Stimulated activated CD8-positive, alpha-beta memory T cell treated with anti-CD3 and anti-CD28 coated beads, Interleukin-7, amount 100 ng/mL, for 24 hours (primary cell): ENCODE data around the gene AADACL2.
"Not testable (repeated sequence)": the region's sequence is repeated elsewhere in the genome, so short reads cannot be mapped to it uniquely, and the experiment has no call there.

ENCODE experiments used
- DNase-seq: peaks from one replicate; pipeline ENCODE4 v3.0.0-alpha.2; 2020; ENCODE audit warnings: low read depth

The AADACL2 gene

DNA sequence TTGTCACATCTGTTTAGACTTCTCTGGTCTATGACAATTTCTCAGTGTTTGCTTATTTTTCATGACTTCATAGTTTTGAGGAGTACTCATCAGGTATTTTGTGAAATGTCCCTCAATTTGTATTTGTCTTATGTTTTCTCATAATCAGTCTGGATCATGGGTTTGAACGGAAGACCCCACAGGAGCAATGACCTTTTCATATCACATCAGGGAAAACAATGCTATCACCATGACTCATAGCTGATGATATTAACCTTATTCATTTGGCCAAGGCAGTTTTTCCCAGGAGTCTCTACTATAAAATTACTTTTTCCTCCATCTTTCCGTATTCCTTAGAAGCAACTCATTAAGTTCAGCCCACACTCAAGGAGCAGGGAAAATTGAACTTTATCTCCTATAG, 32.7 kb downstream of the AADACL2 start:
- no peak for DNase-seq

DNA sequence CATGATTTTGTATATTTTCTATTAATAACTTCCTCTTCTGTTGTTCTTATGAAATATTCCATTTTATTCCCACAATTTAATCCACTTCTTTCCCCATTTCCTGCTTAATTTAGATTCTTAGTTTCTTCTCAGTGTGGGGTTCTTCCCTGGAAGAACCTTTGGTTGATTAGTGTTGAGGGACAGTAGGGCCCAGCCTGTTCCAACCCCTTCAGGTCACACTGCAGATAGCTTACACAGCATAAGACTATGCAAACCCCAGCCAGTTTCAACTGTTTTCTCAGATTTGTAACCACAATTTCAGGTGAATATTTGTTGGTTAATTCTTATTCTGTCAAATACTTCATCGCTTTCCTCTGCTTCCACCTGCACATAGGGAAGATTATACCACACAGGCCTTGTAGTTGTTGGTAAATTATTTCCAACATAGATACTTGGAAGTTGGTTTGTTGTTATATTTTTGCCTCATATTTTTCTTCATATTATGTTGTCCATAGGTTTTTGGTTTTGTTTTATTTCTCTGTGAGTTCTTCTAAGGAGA, 34.7 kb downstream of the AADACL2 start:
- DNase-seq = no peak

DNA sequence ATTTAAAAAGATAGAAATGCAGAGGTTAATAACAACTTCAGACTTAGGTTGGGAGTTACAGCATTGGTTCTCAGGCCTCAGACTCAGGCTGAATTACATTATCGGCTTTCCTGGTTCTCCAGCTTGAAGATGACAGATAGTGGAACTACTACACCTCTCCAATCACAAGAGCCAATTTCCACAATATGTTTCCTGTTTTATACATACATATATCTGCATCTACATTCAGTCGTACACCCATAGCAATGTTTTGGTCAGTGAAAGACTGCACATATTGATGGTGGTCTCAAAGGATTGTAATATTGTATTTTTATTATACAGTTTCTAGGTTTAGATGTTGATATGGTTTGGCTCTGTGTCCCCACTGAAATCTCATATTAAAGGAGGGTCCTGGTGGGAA, 35.4 kb downstream of the AADACL2 start:
- DNase-seq = no peak

DNA sequence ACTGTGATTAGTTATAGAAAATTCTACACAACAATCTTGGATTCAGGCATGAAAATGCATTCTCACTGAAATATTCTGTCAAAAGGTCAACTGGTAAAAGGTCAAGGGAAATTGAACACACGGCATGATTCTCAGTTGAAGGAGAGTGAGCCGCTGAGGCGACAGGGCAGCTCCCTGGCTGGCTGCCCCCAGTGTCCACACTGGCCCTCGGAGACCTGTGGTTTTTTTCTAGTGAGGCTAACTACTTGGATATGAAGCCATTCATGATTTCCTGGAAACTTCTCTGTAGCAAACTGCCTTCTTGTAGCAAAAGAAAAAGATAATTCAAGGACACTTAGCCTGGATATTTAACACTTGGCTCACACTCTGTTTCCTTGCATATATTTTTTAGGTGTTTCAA, 37.2 kb downstream of the AADACL2 start:
- no peak for DNase-seq

DNA sequence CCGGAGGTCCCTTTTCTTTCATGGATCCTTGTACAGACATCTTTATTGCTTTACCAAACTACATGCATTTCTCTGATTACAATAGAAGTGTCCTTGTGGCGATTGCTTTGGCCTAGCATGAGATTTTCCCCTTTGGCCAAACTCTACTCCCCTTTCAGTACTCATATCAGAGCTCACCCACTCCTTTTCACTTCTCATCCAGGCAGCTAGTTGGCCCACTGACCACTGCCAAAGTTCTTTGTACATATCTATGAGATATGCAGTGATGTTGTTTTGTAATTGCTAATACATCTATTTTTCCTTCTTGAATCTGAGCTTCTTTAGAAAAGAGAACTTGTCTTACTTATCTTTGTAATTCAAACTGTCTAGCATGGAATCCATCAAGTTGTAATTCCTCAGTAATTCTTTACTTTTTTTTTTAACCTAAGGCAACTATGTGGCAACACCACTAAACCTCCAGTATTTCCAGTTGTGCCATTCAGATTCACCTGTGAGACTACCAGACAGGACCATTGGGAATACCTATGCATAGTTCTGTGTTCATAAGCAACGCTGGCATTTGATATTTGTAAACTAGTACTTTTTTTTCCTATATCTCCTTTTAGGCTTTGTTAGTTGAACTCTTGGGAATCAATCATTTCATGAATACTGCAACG, 39.2 kb downstream of the AADACL2 start:
- no peak for DNase-seq

DNA sequence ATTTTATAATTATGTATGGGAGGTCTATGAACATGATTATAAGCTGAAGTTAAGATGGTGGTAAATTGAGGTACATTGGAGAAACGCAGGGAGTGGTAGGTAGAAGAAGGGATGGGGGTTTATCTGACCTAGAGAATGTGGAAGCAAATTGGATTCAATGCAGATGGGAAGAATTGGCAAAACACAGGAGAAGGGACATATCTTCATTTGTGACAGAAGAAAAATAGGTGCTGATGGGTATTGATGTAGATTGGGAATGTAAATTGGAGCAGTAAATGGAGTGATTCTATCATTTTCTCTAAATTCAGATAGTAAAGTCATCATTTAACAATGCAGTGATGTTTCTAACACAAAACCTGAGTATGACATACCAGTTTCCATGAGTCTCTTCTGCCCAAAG, 40.5 kb downstream of the AADACL2 start:
- no peak for DNase-seq

DNA sequence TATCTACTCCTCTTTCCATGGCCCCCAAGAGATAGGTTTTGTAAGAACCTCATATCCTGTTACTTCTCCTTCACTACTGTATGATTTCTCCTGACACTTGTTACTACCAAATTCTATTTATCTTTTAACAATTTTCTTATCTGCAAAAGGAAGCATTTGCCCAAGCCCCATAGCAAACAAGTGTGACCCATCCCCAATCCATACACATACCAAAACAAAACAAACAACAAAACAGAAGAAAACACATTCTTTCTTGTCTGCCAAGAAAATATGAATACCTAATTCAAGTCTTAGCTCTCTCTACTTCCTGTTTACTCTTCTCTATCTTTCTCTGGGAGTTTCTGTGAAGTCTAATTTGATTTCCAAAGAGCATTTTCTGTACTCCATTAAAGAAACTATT, 41.2 kb downstream of the AADACL2 start:
- no peak for DNase-seq

DNA sequence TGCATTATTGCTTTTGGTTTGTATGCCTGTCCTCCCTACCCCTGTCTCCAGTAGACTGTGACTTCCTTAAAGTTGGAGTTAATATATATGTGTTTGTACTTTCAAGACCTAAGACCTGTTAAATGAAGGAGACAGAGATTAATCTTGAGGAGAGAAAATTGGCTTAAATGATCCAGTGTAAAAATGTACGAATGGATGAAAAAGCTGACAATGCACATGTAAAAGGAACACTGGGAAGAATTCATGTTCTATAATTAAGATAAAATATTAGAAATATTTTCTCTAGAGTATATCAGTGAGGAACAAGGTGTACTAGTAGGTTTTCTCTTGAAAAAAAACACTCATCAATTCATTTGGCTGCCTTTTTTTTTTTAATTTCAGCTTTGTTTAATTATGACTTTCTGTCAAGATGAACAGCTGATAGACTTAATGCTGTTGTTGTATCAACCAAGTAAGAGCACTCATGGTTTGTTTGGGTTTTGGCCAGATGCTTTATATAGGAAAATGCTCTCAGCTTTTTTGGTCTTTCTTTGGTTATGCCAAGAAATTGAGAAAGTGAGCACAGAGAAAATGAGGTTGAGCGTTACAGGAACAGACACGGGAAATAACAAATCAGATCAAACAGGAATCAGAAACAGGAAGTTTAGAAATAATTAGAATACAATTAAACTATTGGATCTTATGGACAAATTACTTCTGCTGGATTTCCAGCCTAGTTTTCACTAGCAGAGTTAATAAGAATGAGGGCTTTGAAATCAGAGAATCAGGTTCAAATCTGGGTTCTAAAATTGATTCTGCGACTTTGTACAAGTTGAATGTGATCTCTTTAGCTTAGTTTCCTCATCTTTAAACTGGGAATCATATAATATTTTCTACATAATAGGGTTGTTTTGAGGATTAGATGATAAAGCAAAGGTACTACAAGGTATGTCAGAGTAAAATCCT, 41.9 kb downstream of the AADACL2 start:
- no peak for DNase-seq

DNA sequence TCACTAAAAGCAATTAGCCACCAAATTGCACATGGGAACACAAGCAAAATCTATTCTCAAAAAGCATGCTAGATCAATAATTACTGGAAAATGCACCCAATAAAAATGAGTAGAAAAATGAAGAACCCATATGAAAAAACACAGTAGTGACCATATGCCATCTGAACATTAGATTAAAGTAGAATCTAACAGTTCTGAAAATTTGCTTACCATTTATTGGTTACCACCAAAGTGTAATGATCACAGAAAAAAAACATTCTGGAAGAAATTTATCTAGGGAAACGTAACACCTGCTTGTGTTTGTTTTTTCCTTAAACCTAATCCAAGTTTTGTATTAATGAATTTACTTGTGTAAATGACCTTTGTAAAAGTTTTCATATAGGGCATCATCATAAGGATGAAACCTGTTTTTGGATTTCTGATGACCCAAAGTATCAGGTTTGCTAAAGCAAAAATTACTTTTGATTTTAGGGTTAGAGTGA, 42.6 kb downstream of the AADACL2 start:
- DNase-seq = no peak

DNA sequence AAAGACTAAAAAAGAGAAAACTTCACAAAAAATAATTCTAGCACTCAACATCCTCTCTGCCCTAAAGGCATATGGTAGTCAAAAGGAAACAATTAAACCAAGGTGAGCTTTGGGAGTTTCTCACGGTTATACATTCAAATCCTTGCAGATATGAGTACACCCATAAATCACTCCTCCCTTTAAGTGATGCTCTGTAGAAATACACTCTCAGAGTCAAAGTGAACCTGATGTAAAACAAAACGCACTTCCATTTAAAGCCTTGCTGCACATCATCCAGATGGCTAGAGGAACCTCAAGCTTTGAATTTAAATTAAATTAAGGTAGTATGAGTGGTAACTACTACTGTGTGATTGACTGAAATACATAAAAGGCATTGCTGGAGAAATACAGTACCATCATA, 44.2 kb downstream of the AADACL2 start:
- no peak for DNase-seq

DNA sequence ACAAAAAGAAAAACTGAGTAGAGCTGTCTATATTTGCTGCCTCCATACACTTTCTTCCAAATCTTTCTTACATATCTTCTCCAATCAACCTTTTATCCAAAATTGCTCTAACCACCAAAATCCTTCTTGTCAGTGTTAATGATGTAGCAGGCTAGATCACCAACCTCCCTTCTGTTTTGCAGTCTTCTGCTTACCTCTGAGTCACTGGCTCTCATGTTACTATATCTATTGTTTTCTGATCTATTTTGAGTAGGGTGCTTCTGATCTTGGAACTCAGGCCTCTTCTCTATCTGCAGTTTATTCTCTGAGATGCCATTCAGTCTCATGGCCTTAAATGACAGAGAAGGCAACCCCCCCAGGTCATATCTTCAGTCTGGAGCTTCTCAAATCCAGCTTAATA, 53.9 kb downstream of the AADACL2 start:
- no peak for DNase-seq

DNA sequence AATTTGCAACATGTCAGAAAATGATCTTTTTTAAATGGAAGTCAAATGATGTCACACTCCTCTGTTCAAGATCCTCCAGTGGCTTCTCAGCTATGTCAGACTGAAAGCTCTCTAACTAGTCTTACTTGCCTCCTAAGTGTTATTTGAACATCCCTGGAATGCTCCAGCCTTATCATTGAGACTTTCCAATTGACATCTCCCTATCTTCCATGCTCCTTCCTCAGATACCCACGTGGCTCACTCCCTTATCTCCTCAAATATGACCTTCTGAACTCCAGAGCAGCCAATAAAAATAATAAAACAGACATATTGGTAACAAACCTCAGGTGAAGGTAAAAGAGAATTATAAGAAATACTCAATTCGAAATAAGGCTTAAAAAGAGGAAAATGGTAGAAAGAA, 54.7 kb downstream of the AADACL2 start:
- DNase-seq = no peak

DNA sequence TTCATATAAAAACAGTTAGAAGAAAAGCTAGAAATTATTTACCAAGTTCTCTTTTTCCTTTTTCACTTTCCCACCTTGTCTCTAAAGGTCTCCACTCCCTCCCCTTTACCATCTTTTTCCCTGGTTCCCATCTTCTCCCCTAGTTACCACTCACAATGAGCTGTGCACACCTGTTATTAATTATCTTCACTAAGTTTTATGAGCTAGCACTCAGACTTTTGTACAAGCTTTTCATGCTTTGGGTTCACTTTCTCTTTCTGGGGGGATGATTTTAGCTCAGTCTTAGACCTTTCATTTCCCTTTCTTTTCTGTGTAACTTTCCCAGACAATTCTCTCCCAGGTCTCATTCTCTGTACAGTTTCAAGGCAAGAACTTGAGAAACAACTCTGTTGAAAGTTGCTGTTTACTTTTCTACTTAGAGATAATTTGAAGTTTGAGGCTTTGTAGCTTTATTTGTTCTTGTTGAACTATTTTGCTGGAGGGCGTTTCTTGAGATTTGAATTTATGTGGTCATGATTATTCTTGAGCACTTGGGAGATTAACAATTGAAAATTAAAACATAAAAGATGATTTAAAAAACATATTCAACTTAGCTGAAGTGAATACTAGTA, 56.2 kb downstream of the AADACL2 start:
- no peak for DNase-seq

DNA sequence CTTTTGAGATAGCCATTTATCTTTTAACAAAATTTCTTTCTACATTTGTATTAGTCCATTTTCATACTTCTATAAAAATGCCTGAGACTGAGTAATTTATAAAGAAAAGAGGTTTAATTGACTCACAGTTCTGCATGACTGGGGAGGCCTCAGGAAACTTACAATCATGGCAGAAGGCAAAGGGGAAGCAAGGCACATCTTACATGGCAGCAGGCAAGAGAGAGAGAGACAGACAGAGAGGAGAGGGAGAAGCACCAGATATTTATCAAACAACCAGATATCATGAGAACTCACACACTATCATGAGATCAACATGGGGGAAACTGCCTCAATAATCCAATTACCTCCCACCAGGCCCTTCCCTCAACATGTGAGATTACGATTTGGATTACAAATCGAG, 57.0 kb downstream of the AADACL2 start:
- DNase-seq = not testable (repeated sequence)

DNA sequence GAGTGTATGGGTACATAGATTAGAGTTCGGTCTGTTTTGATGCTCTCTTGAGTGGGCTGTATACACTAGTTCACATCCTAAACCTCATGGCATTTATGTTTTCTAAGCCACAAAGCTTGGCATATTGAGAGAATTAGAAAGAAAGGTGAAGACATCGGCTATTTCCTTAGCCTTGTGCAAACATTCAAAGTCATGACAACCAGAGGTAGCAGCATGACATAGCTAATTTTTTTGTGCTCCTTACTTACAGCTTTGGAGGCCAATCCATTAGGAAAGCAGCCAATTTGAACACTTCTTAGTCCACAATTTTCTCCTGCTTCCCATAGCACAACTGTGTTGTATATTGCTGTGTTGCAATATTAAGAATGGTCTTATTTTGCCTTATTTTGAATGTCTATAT, 58.7 kb downstream of the AADACL2 start:
- no peak for DNase-seq

DNA sequence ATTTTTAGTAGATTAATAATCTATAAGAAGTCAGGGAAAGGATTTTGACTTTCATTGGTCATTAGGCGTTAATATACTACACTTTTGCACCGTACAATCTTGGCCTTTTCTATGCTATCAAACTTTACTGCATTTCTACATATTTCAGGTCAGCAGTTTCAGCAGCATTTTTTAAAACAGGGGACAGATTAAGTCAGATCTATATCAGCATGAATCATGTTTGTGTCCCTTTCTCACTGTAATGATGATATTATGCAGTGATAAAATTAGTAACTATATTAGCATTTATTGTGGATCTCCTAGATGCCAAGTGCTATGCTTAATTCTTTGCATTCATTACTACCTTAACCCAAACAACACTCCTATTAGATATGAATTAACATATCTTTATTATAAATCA, 59.9 kb downstream of the AADACL2 start:
- no peak for DNase-seq

DNA sequence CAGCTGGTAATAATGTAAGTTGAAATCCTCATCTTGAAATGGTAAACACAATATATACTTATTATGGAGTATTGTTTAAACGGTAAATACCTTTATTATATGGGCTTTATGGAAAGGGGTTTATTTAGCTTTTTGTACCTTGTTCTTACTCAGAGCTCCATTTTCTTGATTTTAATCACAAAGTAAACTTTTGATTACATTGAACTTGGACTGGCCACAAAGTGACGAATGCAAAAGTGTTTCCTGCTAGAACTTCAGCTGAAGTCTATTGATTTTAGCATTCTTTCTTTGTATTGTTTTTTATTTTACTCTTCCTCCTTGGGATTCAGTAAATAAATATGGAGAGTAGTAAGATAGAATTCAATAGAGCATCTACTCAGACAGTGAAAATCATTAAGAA, 60.4 kb downstream of the AADACL2 start:
- DNase-seq = no peak

DNA sequence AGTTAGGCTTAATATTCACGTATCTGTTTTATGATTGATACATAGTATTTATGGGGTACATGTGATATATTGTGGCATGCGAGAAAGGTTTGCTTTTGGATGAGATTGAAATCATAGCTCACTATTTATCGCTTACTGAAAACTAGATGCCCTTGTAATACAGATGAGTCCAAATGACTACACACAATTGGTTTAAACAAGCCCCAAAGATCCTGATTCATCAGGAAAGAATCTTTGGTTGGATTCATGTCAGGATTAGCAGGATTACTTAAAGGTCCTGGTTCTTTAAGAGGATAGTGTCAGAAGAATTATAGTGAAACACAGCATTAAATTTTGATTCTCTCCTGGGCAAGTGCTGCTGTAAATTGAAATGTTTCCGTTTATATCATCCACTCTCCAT, 61.5 kb downstream of the AADACL2 start:
- DNase-seq = no peak

DNA sequence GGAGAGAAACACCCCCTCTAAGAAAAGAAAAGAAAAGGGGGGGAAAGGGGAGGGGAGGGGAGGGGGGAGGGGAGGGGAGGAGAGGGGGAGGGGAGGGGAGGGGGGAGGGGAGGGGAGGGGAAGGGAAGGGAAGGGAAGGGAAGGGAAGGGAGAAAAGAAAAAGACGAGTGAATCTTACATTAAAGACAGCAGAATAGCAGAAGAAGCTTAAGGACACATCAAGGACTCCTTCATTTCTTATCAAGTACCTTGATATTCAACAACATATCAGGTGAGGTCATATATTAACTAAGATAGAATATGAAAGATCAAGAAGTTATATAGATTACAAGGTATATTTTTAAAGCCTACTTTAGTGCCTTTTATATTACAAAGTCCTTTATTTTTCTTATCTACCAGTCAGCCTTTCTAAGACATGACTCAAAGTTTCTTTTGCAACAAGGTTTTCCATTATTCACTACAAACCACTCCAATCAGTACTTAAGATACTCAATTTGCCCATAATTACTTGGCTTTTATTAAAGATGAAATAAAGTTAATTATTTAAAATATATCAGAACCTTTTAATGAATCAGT, 62.5 kb downstream of the AADACL2 start:
- DNase-seq = no peak

DNA sequence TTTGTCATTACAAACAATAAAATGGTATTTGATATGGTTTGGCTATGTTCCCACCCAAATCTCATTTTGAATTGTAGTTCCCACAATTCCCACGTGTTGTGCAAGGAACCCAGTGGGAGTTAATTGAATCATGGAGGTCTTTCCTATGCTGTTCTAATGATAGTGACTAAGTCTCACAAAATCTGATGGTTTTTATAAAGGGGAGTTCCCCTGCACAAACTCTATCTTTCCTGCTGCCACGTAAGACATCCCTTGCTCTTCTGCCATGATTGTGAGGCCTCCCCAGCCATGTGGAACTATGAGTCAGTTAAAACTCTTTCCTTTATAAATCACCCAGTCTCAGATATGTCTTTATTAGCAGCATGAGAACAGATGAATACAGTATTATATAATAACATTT, 64.7 kb downstream of the AADACL2 start:
- no peak for DNase-seq

DNA sequence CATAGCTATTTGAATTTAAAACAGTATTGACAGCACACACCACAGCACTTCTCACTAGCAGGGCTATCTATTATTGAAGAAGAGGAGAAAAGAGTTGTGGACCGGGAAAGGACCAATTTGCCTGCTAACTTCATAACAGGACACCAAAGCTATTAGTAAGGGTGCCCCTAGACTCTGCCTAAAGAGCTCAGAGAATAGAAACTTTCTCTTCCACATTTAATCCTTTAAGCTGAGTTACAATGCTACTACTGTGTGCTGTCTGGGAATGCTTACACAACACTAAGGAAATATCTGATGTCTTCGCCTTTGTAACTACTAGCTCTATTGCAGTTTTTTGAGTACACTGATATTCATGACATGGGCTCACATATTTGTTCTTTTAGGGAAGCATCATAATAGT, 66.7 kb downstream of the AADACL2 start:
- no peak for DNase-seq

DNA sequence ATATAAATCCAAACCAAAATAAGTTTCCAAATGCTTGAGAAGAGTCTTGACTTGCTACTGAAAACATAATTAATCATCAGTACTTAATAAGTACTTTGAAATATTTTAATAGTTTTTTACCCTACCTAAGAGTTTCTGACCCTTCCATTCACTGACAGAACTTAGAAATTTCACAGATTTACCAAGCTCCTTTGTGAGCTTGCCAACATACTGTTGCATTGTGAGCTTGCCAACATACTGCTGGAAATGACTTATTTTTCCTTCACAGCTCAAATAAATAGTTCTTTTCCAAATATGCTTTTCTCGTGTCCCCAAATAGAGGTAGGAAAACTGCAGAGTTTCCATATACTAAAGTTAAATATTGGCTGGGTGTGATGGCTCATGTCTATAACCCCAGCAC, 70.5 kb downstream of the AADACL2 start:
- DNase-seq = no peak
